ENCODE data around the gene SLC6A5. TPM values are rescaled to one million over a fixed set of nuclear protein-coding genes. Genes with fewer than 3 reads are reported as not detected.

Gene SLC6A5
- polyA plus RNA-seq, 1 of the 3 experiments (the other 2 are of a cell fraction): not detected

GRCh38 chr11:20668131-20668809, 68.9 kb downstream of the SLC6A5 start:
- no peaks in the 10 kb centered on the region for H4K20me1 ChIP-seq (ENCODE audit: insufficient read depth)
- no peak overlapping the region for H2AFZ ChIP-seq (ENCODE audit: low read depth)
- no peak for DNase-seq
- H3K4me1 ChIP-seq (ENCODE audit: control insufficient read depth in 1 of 2, insufficient read depth in 2 of 2, low read depth in 1 of 2, low read length in 1 of 2): peaks cover 0 to 21% of the 10 kb centered on the region in 2 experiments; a peak in 2 of 4 replicates
- no peaks in the 10 kb centered on the region for H3K9me3 ChIP-seq
- ChIA-PET CTCF (interaction anchor here (1.1 to 2.3 kb wide), 5 partner anchors 11 to 1484 kb away, joined by 3 to 12 read pairs (median 6); no protein-coding TSS in a partner anchor), POLR2A (no interaction called here)
- H3K4me2 ChIP-seq: no peak overlapping the region
- TF ChIP-seq NRF1 (IDR thresholded peaks at IDR 0.05; ENCODE audit: low read depth, low read length) (no peak), JUND (IDR thresholded peaks at IDR 0.05) (no peak), FOXJ3 (CRISPR knock-in tag; IDR thresholded peaks at IDR 0.05) (no peak), REST (IDR thresholded peaks at IDR 0.05; ENCODE audit: low read depth, low read length) (no peak), RFX5 (IDR thresholded peaks at IDR 0.05; ENCODE audit: low read length) (no peak), SMC3 (IDR thresholded peaks at IDR 0.05; ENCODE audit: low read depth, low read length) (no peak), ELF1 (IDR thresholded peaks at IDR 0.05) (no peak), RCOR1 (IDR thresholded peaks at IDR 0.05; ENCODE audit: low read length) (no peak), TEAD4 (IDR thresholded peaks at IDR 0.05; ENCODE audit: borderline replicate concordance, insufficient read depth) (no peak), RXRA (IDR thresholded peaks at IDR 0.05; ENCODE audit: borderline replicate concordance, low read depth) (no peak), EZH2phosphoT487 (IDR thresholded peaks at IDR 0.05; ENCODE audit: borderline replicate concordance, low read depth) (no peak), MEF2A (IDR thresholded peaks at IDR 0.05; ENCODE audit: borderline replicate concordance, low read depth) (no peak), USF1 (IDR thresholded peaks at IDR 0.05; ENCODE audit: borderline replicate concordance, low read depth) (no peak), ZBTB33 (IDR thresholded peaks at IDR 0.05; ENCODE audit: borderline replicate concordance, low read depth) (no peak), RAD21 (IDR thresholded peaks at IDR 0.05; ENCODE audit: low read length) (no peak), GATA2 (CRISPR knock-in tag; IDR thresholded peaks at IDR 0.05) (no peak), MXI1 (IDR thresholded peaks at IDR 0.05; ENCODE audit: low read depth, low read length) (no peak)
- no peak overlapping the region; a peak in 1 of 4 replicates for H3K27ac ChIP-seq (ENCODE audit: low read depth in 2 of 2, low read length in 1 of 2)
- peaks cover 36% of the 10 kb centered on the region for H3K27me3 ChIP-seq (ENCODE audit: insufficient read depth)
- H3K9me2 ChIP-seq: no peaks in the 10 kb centered on the region
- H3K4me3 ChIP-seq (ENCODE audit: low read depth in 2 of 2, low read length in 1 of 2): peak overlapping the region in 1 of 2 experiments; percentile 52; a peak in 1 of 4 replicates
- H3F3A ChIP-seq (replicated peaks; ENCODE audit: insufficient read depth): no peaks in the 10 kb centered on the region
- no peak overlapping the region for H3K9ac ChIP-seq
- WGBS (ENCODE audit: low lambda C conversion rate): 51% methylated on average over 10 of the region's 10 CpGs
- no peaks in the 10 kb centered on the region for H3K79me2 ChIP-seq (ENCODE audit: insufficient read depth)
- H3K36me3 ChIP-seq (replicated peaks in 1 of 2; ENCODE audit: control insufficient read depth in 1 of 2, insufficient read depth in 2 of 2, low read length in 1 of 2): no peaks in the 10 kb centered on the region

Measured in SK-N-SH (cell line).